ENCODE results near the gene VAV3.

- TF ChIP-seq CTCF (IDR thresholded peaks at IDR 0.05 in 8 of 11, conservative IDR thresholded peaks at IDR 0.05 in 3 of 11) (no peak), POLR2AphosphoS5 (IDR thresholded peaks at IDR 0.05) (no peak), POLR2A (IDR thresholded peaks at IDR 0.05) (no peak)
These were observed 282.5 kb downstream of the VAV3 start for GRCh38 chr1:107682467-107682866.

Measured in spleen (tissue), 7 donors.